Activated naive CD4-positive, alpha-beta T cell treated with anti-CD3 and anti-CD28 coated beads, Interleukin-2, amount 50 U/mL, for 24 hours (primary cell): Measurements from ENCODE around the gene OR10G4.
"Not testable (repeated sequence)": the region's sequence is repeated elsewhere in the genome, so short reads cannot be mapped to it uniquely, and the experiment has no call there.

ENCODE experiments used
- H3K27ac Mint-ChIP-seq: one replicate; pipeline ENCODE4 v1.8.0; 2021; ENCODE audit warnings: mild to moderate bottlenecking, mixed read lengths
- H3K27me3 Mint-ChIP-seq: one replicate; pipeline ENCODE4 v1.8.0; 2021; ENCODE audit warnings: mixed read lengths
- H3K36me3 Mint-ChIP-seq: one replicate; pipeline ENCODE4 v1.8.0; 2021; ENCODE audit warnings: mixed read lengths
- H3K4me1 Mint-ChIP-seq: one replicate; pipeline ENCODE4 v1.8.0; 2021; ENCODE audit warnings: mixed read lengths
- H3K4me3 Mint-ChIP-seq: one replicate; pipeline ENCODE4 v1.8.0; 2021; ENCODE audit warnings: mild to moderate bottlenecking, mixed read lengths
- H3K9me3 Mint-ChIP-seq: one replicate; pipeline ENCODE4 v1.8.0; 2021; ENCODE audit warnings: mixed read lengths

OR10G4 gene

DNA sequence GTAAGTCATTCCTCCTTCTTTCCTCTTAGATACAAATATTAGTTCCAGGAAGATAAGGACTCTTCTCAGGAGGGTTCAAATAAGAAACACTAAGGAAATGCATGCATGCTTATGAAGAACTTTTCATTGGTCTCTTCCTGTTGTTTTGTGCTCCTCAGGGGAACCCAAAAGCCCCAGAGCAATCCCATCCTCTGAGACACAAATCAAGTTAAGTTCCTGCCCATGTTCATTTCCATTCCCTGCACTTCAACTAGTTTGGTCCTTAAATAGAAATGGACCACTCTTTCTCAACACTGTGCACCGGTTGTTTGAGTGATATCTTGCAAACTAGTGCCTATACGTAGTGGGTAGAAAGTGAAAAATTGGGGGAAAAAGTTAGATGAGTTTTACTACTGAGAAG lies at the start of gene OR10G4:
Gene OR10G4 (plus strand): TSS at position 301 of the 400 bp plus-strand sequence. CDS start 2,578 bp downstream, outside the sequence.
- peaks cover 6% of the 10 kb centered on the region for H3K27me3 Mint-ChIP-seq
- H3K4me1 Mint-ChIP-seq: no peaks in the 10 kb centered on the region
- H3K27ac Mint-ChIP-seq: no peak within 1 kb of the TSS
- H3K4me3 Mint-ChIP-seq: no peak within 1 kb of the TSS
- H3K36me3 Mint-ChIP-seq: no peaks in the 10 kb centered on the region
- H3K9me3 Mint-ChIP-seq: no peaks in the 10 kb centered on the region

DNA sequence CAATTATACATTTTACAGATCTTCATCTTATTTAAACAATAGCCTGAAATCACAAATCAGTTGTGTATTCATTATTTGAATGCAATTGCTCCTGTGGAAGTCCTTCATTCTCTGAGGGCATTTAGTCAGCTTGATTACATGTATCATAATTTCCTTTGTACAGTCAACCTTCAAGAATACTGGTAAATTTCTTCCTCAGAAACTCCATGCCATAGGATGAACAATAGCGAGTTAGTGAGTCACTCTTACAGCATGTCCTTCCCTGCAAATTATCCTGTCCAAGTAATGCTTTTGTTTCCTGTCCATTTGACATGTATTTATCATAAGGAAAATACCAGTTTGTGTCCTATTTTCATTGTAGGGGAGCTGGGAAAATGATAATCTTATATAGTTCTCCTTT lies 39.0 kb upstream of the OR10G4 start:
- H3K27me3 Mint-ChIP-seq: no peaks in the 10 kb centered on the region
- H3K36me3 Mint-ChIP-seq: no peaks in the 10 kb centered on the region
- no peaks in the 10 kb centered on the region for H3K9me3 Mint-ChIP-seq
- no peak overlapping the region for H3K4me3 Mint-ChIP-seq
- H3K4me1 Mint-ChIP-seq: no peaks in the 10 kb centered on the region
- H3K27ac Mint-ChIP-seq: no peak overlapping the region

DNA sequence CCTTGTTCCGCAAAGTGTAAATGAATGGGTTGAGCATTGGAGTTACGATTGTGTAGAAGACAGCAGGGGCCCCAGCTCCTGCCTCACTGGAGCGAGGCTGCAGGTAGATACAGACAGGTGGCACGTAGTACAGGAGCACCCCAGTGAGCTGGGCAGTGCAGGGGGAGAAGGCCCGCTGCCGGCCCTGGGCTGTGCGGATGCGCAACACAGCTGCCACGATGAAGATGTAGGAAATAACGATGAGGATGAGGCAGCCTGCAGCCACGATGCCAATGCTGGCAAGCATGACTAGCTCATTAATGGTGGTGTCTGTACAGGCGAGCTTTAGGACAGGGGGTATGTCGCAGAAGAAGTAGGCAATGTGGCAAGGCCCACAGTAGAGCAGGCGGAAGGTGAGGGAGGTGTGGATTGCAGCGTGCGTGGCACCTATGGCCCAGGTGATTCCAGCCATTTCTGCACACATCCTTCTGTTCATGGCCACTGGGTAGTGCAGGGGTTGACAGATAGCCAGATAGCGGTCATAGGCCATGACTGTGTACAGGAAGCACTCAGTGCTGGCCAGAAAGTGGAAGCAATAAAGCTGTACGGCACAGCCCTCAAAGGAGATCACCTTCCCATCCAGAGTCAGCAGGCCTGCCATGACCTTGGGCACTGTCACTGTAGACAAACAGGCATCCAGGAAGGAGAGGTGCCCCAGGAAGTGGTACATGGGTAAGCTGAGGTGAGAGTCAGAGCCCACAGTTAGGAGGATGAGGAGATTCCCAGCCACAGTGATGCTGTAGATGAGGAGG lies 35.8 kb upstream of the OR10G4 start:
- H3K27me3 Mint-ChIP-seq: peaks cover 1% of the 10 kb centered on the region
- no peaks in the 10 kb centered on the region for H3K4me1 Mint-ChIP-seq
- H3K36me3 Mint-ChIP-seq: no peaks in the 10 kb centered on the region
- no peak overlapping the region for H3K27ac Mint-ChIP-seq
- H3K9me3 Mint-ChIP-seq: no peaks in the 10 kb centered on the region
- H3K4me3 Mint-ChIP-seq: no peak overlapping the region

DNA sequence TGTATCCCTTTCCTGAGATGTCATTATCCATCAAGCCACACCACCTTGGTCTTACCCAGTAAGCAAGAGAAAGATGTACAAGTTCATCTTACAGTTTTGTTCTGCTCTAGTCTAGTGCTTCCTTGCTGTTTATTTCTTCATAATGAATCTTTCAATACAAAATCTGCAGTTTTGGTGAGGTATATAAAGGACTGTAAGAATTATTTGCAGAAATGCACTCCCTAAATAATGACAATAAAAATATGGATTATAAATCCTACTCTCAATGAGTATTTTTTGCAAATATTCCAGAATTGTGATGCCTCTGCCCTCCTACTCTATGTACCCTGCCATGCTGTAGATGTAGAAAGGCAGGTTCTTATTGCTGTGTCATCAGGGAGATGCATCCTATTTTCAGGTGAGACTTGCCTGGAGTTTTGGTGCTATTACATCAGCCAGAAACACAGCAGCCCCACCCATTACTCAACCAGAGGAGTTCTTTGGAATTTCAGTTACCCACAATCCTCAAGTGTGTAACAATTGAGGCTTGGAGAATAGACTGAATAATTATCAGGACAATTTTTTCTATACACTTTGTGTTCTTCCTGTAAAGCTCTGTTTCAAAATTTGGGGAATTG lies 35.0 kb upstream of the OR10G4 start, which contains the start of gene OR10S1:
Gene OR10S1 (minus strand): TSS at position 51 of the 617 bp plus-strand sequence. CDS start 117 bp downstream, outside the sequence.
- no peak within 1 kb of the TSS for H3K4me3 Mint-ChIP-seq
- H3K9me3 Mint-ChIP-seq: no peaks in the 10 kb centered on the region
- no peaks in the 10 kb centered on the region for H3K4me1 Mint-ChIP-seq
- peaks cover 1% of the 10 kb centered on the region for H3K27me3 Mint-ChIP-seq
- no peaks in the 10 kb centered on the region for H3K36me3 Mint-ChIP-seq
- H3K27ac Mint-ChIP-seq: no peak within 1 kb of the TSS

DNA sequence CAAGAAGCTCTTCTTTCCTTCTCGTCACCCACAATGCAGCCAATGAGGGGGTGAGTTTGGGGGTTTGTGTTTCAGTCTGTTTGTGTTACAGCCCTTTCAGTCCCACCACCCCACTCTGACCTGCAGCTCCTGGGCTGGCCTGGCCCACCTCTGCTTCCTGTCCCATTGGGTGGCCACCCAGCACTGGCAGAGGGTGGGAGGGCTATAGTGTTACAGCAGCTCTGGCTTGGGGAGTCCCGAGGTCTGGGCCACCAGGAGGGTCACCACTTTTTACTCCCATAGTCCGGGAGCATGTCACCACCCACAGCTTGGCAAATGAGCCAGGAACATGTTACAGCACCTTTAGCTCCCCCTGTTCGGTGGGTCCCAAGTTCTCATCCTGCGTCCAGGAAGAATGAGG lies 33.5 kb upstream of the OR10G4 start:
- peaks cover 1% of the 10 kb centered on the region for H3K27me3 Mint-ChIP-seq
- no peak overlapping the region for H3K27ac Mint-ChIP-seq
- H3K4me1 Mint-ChIP-seq: no peaks in the 10 kb centered on the region
- H3K36me3 Mint-ChIP-seq: no peaks in the 10 kb centered on the region
- no peaks in the 10 kb centered on the region for H3K9me3 Mint-ChIP-seq
- no peak overlapping the region for H3K4me3 Mint-ChIP-seq

DNA sequence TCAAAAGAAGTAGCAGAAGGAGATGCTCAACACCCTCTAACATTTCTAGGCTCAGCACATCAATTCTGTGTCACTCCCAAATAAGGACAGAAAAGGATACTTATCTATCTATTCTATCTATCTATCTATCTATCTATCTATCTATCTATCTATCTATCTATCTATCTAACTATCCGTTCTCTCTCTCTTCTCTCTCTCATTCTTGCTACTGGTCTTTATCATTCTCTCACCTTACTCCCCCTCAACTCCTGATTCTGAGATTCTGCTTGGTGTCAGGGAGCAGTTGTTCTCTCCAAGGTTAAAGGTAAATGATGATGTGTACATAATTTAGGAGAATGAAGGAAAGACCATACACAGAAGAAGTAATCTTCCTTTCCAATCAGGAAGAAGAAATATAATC lies 17.7 kb upstream of the OR10G4 start, which contains the start of gene OR10G6:
Gene OR10G6 (minus strand): TSS at position 43 of the 400 bp plus-strand sequence. CDS start 0 bp downstream, at position 43.
- no peak within 1 kb of the TSS for H3K27ac Mint-ChIP-seq
- no peaks in the 10 kb centered on the region for H3K9me3 Mint-ChIP-seq
- H3K36me3 Mint-ChIP-seq: no peaks in the 10 kb centered on the region

DNA sequence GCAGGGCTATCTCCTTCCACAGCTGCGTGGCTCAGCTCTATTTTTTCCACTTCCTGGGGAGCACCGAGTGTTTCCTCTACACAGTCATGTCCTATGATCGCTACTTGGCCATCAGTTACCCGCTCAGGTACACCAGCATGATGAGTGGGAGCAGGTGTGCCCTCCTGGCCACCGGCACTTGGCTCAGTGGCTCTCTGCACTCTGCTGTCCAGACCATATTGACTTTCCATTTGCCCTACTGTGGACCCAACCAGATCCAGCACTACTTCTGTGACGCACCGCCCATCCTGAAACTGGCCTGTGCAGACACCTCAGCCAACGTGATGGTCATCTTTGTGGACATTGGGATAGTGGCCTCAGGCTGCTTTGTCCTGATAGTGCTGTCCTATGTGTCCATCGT lies 3.0 kb downstream of the OR10G4 start:
- not testable (repeated sequence) for H3K4me3 Mint-ChIP-seq, H3K36me3 Mint-ChIP-seq, H3K27me3 Mint-ChIP-seq, H3K27ac Mint-ChIP-seq, H3K9me3 Mint-ChIP-seq, H3K4me1 Mint-ChIP-seq

More for the DNA sequence above, 17.7 kb upstream of the OR10G4 start, which contains the start of gene OR10G6:
- Mint-ChIP-seq H3K27me3 (no peaks in the 10 kb centered on the region), H3K4me3 (no peak within 1 kb of the TSS), H3K4me1 (no peaks in the 10 kb centered on the region)

DNA sequence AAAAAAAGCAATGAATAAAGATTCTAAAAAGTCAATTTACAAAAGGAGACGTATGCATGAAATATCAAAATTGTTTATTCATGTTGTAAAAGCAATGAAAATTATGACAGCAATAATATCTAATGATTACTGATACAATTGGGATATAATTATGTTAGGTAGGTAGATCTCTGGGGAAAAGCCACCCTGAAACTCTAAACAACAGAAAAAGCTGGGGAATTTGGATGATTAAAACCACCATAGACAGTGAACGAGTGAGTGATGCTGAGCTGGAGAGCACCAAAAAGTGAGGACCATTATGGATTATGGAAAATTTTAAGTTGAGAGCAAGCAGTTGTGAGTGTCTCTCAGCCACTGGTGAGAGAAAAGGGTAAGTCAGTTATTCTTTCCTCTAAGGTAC lies 13.7 kb downstream of the OR10G4 start, which contains the start of gene OR10G8:
Gene OR10G8 (plus strand): TSS at position 301 of the 400 bp plus-strand sequence. CDS start 2,825 bp downstream, outside the sequence.
- H3K4me3 Mint-ChIP-seq: no peak within 1 kb of the TSS
- no peaks in the 10 kb centered on the region for H3K27me3 Mint-ChIP-seq
- H3K36me3 Mint-ChIP-seq: no peaks in the 10 kb centered on the region
- no peaks in the 10 kb centered on the region for H3K9me3 Mint-ChIP-seq
- no peaks in the 10 kb centered on the region for H3K4me1 Mint-ChIP-seq
- H3K27ac Mint-ChIP-seq: no peak within 1 kb of the TSS

- Mint-ChIP-seq H3K27me3 (peaks cover 8% of the 10 kb centered on the region), H3K27ac (no peak overlapping the region), H3K9me3 (no peaks in the 10 kb centered on the region), H3K4me3 (no peak overlapping the region), H3K4me1 (no peaks in the 10 kb centered on the region), H3K36me3 (no peaks in the 10 kb centered on the region)
Observed at GRCh38 chr11:124036666-124037065, 23.9 kb downstream of the OR10G4 start.

- Mint-ChIP-seq H3K9me3 (no peaks in the 10 kb centered on the region), H3K27me3 (peaks cover 6% of the 10 kb centered on the region), H3K36me3 (no peaks in the 10 kb centered on the region), H3K27ac (no peak overlapping the region), H3K4me1 (no peaks in the 10 kb centered on the region), H3K4me3 (no peak overlapping the region)
Observed at GRCh38 chr11:124039557-124039956, 26.8 kb downstream of the OR10G4 start.

DNA sequence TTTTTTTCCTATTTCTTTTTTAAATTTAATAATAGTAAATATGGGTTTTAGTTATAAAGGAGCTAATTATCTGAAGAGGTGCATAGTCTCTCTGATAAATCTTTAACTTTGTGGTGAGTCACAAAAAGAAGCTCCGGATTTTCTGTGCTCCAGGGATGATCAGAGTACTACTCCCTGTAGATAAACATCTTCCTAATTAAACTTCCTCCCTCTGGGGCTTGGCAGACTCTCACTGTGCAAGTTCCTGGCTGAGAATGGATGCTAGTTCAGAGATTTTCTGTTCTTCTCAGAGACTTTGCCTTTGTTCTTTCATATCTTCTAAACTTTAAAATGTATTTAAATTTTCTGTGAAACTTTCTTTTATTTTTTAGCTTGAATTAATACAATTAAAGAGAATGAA lies 28.5 kb downstream of the OR10G4 start, which contains the start of gene OR10G7:
Gene OR10G7 (minus strand): TSS at position 72 of the 400 bp plus-strand sequence. CDS start 2,324 bp downstream, outside the sequence.
- no peak within 1 kb of the TSS for H3K4me3 Mint-ChIP-seq
- H3K9me3 Mint-ChIP-seq: no peaks in the 10 kb centered on the region
- no peaks in the 10 kb centered on the region for H3K36me3 Mint-ChIP-seq
- no peaks in the 10 kb centered on the region for H3K4me1 Mint-ChIP-seq
- no peak within 1 kb of the TSS for H3K27ac Mint-ChIP-seq
- peaks cover 7% of the 10 kb centered on the region for H3K27me3 Mint-ChIP-seq

GRCh38 chr11:124043420-124043819 lies 30.6 kb downstream of the OR10G4 start:
- no peaks in the 10 kb centered on the region for H3K4me1 Mint-ChIP-seq
- H3K9me3 Mint-ChIP-seq: no peaks in the 10 kb centered on the region
- no peak overlapping the region for H3K27ac Mint-ChIP-seq
- peaks cover 4% of the 10 kb centered on the region for H3K27me3 Mint-ChIP-seq
- H3K4me3 Mint-ChIP-seq: no peak overlapping the region
- H3K36me3 Mint-ChIP-seq: no peaks in the 10 kb centered on the region

DNA sequence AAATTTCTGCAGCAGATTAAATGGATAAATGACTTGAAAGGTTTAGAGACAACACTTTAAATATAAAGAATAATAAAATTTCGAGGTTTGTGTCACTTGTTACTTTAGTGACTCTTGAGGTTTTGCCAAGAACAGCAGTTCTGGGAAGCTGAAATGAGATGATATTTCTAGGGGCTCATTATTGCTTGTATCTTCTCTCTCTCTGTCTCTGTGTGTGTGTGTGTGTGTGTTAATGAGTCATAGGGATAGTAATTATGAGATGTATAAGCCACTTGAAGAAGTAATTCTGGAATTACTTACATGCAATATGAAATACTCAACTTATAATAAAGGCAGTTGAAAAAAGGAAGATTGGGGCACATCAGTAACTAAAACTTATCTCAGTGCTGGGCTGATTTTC lies 38.0 kb downstream of the OR10G4 start:
- H3K27ac Mint-ChIP-seq: no peak overlapping the region
- H3K4me1 Mint-ChIP-seq: no peaks in the 10 kb centered on the region
- H3K4me3 Mint-ChIP-seq: no peak overlapping the region
- H3K9me3 Mint-ChIP-seq: no peaks in the 10 kb centered on the region
- H3K27me3 Mint-ChIP-seq: peaks cover 9% of the 10 kb centered on the region
- no peaks in the 10 kb centered on the region for H3K36me3 Mint-ChIP-seq

GRCh38 chr11:124052966-124053365 lies 40.2 kb downstream of the OR10G4 start:
- Mint-ChIP-seq H3K4me1 (no peaks in the 10 kb centered on the region), H3K4me3 (no peak overlapping the region), H3K9me3 (no peaks in the 10 kb centered on the region), H3K27me3 (peaks cover 9% of the 10 kb centered on the region), H3K27ac (no peak overlapping the region), H3K36me3 (no peaks in the 10 kb centered on the region)
